CD4-positive, alpha-beta T cell treated with Interleukin-6 for 4 hours (primary cell): ENCODE results near the gene MBNL1.
"Not testable (repeated sequence)": the region's sequence is repeated elsewhere in the genome, so short reads cannot be mapped to it uniquely, and the experiment has no call there.

Experiments
- DNase-seq: peaks from one replicate; pipeline ENCODE4 v3.0.0-alpha.2; 2020; ENCODE audit warnings: mixed read lengths

MBNL1 gene

DNA sequence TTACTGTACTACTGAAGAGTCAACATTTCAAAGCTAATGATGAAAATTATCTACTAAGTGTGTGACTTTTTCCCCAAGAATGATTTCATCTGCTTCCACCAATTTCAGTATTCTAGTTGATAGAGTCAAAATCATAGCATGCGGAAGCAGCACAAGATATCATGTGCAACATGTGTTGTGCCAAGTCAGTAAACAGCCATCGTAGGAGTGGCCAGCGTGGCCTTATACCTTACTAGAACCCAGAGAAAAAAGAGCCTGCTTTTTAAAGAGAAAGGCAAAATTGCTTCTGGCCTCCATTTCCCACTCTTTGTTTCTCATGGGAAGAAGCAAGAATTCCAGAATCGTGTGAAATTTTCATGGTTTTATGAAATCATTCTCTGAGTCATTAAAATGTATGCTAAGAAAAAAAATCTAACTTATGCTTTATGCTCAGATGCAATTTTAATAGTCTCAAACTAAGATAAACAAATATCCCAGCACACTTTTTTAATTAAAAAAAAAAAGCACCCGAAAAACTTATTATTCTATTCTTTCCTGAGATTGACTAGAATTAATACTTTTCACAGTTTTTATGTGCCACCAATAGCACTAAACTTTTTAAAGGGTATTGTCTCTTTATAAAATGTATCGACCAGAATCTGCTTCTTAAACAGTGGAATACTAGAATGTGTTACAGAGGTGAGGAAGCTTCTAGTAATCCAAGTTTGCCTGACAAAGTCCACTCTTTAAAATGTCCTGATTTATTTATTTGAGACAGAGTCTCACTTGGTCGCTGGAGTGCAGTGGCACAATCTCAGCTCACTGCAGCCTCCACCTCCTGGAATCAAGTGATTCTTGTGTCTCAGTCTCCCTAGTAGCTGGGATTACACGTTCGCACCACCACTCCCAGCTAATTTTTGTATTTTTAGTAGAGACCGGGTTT lies 87.3 kb downstream of the MBNL1 start:
- DNase-seq: no peak

DNA sequence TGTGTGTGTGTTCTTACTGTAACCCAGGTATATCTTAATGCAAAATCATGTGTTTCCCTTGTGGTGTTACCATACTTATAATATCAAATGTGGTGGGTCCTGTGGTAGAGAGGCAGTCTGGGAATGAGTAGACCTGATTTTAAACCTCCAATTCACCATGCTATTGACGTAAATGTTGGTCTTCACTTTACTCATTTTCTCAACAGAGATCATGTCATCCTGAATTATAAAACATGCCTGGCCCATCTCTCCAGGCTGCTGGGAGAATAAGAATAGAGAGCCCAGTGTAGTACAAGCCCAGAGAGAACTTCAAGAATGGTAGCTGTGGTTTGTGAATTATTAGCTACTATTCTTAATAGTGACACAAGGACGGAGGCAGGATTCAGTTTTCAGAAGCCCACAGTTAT lies 88.1 kb downstream of the MBNL1 start:
- DNase-seq: no peak

DNA sequence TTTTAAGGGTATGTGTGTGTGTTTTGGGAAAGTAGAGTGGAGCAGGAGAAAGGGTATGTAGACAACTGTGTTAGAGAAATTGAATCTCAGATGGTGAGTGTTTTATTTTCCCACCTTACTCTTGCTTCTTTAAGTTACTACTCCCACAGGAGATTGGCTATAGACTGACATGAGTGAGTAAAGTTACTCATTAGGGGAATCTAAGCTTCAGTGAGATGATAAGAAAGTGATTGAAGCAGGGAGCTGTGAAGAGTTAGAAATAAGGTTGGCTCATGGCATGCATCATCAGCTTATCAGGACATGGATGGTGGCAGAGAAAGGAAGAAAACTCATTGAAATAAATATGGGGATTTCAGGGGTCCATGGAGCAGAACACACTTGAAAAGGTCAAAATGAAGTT lies 88.9 kb downstream of the MBNL1 start:
- no peak for DNase-seq

DNA sequence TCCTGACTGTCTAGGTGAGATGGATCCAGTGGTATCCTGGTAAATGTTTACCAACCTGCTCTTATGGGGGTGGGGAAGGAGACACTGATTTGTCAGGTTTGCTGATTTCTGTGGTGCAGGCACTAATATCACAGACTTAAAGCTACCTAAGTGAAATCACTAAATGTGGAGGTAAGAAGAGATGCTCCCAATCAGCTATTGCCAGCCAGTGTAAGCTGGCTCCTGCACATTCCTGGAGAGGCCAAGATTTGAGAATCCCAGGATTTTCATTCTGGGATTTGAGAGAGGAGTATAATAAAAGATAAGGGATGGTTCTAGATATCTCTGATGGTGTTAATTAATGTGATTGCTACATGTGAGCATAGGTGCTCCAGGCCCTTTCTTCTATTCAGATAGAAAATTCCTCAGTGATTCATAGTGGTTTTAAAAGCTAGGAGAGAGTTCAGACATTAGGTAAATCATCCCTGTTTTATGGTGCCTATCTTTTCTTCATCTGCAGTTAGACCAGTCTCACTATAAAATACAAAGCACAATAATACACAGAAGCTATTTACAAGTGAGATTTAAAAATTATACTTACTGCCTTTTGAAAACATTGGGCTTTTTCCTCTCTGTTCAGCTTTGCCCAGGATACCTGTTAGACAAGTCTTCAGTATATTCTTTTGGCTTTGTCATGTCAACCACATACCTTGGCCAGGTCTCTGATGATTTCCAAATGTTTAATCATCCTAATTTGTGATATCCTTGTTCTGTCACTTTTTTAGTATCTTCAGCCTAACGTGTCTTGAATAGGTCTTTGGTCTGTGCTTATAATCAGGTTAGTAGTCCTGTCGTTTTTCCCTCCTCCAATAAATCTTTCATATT lies 90.9 kb downstream of the MBNL1 start:
- DNase-seq: no peak

DNA sequence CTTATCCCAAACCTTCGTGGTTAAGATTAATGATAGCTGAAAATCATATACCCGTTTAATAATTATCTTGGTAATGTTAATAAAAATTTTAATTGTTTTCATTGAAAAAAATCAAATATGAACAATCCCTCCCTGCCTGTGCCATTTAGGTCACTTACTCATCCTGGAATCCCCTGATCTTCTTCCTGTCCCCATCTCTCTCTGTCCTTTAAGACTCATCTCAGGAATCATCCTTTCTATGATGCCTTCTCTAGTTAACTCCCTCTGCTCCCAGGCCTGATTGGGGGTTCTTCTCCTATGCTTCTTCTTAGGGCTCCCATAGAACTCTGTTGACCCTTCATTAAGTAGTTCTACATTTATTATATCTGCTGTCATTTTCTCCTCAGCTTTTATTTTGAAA lies 91.6 kb downstream of the MBNL1 start:
- no peak for DNase-seq

DNA sequence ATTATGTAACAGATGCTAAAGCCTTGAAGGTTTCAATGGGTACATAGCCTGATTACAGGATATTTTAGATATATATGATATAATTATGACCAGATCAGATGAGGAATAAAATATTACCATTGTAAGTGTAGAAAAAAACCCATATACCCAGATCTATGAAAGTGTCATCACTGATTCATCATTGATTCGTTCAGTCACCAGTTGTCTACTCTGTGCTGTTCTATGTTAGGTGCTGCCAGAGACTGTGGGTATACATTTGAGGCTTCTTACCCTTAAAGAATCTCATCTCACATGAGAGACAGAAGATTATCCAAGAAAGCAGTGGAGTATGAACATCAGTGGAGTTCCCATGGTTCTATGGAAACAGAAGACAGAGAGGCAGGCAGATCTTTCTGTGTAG lies 92.2 kb downstream of the MBNL1 start:
- DNase-seq: no peak

DNA sequence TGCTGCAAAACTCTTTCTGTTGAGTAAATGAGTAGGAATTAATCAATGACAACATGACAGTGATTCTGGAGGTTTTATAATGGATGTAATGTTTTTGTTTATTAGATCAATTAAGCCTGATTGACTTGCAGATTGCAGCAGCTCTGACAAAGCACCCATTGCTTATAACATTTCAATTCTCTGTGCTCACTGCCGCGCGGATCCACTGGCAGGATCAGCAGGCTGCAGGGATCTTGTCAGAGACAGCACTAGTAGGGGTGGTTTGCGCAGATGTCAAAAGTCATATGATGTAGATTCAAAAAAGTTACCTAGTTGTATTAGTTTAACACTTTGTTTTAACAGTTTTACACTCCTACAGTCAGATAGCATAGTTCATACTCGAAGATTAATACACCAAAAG lies 93.4 kb downstream of the MBNL1 start:
- no peak for DNase-seq

DNA sequence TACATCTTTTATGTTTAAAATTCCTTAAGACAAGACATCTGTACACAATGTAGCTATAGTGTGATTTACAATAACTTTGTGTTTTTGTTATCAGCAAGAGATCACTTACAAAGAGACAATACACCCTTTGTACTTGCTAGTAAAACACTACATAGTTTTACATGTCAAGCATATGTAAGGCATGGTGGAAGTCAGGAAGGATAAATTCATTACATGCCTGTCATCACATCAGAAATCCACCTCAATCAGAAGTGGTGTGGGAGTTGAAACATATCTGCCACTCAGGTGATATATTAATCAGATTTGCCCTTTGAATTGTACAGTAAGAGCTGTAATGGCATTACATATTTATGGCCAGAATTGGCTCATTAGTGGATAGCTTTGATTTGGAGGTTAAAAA lies 95.5 kb downstream of the MBNL1 start:
- no peak for DNase-seq

DNA sequence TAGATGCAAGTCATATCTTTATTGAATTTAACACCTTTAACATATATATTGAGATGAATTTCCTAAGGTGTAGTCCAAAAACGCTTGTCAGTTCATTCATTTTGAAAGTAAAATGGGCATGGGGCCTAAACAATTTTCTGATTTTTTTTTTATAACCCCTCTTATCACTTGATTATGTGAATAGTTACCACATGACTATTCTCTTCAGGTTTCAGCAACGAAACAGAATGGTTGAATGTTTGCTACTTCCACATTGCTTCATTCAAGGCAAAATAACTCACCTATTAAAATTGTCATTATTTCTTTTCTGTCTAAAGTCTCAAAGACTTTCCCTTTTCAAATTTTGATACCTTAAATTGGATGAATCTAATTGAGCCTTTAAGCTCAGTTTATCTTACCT lies 96.4 kb downstream of the MBNL1 start:
- DNase-seq: no peak

DNA sequence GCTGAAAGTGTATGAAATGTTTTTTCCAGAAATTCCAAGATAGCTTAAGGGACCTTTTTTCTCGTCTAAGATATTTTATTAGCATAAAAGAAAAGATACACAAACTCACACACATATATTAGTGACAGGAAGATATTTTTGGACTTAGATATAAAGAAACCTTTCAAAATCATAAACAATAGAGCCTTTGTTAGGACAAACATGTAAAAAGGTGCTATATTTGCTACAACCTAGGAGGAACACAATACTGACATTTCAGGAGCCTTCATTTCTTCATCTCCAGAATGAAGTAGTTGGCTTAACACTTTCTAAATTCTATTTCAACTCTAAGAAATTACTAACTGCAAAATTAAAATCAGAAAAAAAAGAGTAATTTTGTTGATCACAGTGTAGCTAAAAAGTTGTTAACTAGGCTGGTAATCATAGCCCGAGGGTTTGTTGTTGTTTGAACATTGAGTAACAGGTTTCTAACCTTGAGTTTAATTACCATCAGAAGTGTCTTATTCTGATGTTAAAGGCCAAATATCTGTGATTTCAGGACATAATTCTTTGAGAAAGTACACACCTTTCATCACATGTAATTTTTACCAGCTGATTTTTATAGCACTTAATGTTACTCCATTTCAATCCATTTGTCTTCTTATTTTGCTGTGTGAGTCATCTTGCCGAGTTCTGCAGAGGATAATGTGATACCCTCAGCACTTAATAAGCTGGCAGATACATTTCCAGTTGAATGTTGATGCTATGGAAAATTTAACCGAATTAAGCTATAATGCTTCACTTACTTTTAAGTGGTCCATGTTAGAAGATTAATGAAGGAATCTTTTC lies 97.3 kb downstream of the MBNL1 start:
- DNase-seq: no peak

DNA sequence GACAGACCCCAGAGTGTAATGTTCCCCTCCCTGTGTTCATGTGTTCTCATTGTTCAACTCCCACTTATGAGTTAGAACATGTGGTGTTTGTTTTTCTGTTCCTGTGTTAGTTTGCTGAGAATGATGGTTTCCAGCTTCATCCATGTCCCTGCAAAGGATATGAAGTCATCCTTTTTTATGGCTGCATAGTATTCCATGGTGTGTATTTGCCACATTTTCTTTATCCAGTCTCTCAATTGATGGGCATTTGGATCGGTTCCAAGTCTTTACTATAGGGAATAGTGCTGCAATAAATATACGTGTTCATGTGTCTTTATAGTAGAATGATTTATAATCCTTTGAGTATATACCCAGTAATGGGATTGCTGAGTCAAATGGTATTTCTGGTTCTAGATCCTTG lies 98.5 kb downstream of the MBNL1 start:
- DNase-seq: not testable (repeated sequence)

DNA sequence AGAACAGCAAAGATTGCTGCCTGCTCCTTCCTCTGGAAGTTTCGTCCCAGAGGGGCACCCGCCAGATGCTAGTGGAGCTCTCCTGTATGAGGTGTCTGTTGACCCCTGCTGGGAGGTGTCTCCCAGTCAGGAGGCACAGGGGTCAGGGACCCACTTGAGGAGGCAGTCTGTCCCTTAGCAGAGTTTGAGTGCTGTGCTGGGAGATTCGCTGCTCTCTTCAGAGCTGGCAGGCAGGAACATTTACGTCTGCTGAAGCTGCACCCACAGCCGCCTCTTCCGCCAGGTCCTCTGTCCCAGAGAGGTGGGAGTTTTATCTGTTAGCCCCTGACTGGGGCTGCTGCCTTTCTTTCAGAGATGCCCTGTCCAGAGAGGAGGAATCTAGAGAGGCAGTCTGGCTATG lies 103.9 kb downstream of the MBNL1 start:
- not testable (repeated sequence) for DNase-seq

DNA sequence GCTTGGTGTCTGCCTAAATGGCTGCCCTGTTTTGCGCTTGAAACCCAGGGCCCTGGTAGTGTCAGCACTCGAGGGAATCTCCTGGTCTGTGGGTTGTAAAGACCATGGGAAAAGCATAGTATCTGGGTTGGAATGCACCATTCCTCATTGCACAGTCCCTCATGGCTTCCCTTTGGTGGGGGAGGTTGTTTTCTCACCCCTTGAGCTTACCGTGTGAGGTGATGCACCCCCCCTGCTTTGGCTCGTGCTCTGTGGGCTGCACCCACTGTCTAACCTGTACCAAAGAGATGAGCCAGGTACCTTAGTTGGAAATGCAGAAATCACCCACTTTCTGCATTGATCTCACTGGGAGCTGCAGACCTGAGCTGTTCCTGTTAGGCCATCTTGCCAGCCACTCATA lies 104.7 kb downstream of the MBNL1 start:
- DNase-seq: no peak

DNA sequence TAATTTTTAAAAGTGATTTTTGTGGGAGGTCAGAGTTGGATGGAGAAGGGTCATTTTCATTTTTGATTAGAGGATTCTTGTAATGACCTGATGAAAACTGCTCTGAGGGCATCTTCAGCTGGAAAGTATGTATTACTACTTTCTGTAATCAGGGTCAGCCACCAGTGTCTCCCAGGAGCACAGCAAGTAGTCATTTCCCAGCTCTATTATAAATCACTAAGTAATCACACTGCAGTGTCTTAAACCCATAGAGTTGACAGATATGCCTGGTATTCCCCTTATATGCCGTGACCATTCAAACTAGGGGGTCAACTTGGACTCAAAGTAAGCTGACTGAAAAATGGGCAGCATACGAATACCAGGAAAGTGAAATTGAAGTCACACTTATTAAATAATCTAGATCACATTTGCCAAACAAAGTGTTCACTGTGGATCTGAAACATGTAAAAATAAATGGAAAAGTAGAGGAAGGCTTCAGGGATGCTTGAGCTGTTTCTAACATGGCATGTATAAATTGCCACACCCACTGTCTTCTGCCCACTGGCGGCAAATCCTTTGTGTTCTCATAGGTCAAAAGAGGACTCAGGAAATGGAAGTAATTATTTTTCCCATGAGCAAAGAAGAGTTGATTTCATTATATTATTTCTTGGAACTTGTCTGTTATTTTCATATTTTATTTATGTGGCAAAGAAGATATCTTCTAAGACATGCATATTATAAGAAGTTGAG lies 105.7 kb downstream of the MBNL1 start:
- no peak for DNase-seq

DNA sequence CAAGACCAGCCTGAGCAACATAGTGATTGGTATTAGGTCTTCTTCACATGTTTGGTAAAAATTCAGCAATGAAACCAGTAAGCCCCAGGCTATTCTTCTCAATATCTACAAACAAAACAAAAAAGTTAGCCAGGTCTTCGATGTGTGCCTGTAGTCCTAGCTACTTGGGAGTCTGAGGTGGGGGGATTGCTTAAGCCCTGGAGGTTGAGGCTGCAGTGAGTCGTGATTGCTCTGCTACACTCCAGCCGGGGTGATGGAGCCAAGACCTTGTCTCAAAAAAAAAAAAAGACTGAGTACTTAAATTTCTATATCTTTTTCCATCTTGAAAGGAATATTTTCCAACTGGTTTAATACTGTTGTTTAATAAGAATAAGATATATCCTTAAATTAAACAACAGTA lies 106.8 kb downstream of the MBNL1 start:
- DNase-seq: no peak

DNA sequence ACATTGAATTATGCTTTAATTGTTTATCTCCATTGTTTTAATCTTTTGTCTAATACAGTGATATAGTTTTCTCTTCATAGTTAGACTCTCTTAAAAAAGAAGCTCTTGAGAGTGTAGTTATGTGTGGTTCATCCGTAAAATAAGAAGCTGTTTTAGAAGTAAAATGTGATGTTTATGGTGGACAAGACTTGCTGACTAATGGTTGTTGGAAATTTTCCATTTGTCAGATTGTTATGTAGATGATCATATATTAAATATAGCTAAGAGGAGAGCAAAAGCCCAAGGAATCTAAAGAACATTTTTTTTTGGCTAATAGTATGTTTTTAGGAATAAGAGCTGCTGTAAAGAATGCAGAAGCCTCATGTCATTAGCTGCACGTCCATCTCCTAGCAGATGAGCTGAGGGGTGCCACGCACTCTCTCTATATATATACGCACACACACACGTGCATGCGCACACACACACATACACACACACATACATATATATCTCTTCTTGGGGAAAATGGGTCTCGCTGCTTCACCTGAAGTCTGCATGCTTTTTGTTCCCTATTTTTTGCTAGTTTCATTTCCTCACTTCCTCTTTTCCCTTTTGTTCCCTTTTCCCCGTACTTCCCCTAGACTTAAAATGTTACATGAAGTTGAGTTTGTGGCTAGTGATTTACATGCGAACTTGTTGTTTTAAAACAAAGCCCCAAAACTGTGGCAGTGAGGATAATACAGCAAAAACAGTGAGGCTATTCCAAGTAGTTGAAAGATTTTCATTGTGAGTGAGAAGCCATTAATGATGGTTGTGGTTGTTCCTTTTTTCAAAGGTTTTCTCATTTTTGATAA lies 107.8 kb downstream of the MBNL1 start:
- DNase-seq: no peak

DNA sequence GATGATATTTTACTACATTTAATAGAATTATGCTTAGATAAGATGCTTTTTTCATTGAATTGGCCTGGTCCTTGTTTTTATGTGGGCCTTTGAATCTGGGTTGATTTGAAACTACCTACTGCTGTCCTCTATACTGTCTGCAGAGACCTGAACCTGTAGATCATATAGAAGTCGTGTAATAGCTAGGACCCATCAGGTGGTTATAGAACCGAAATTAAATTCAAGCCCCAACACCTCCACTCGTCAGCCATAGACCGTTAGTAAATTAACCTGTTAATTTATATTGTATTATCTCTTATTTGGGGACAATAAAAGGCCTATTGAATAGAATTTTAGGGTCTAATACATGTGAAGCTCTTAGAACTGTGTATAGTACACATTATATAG lies 108.4 kb downstream of the MBNL1 start:
- no peak for DNase-seq

DNA sequence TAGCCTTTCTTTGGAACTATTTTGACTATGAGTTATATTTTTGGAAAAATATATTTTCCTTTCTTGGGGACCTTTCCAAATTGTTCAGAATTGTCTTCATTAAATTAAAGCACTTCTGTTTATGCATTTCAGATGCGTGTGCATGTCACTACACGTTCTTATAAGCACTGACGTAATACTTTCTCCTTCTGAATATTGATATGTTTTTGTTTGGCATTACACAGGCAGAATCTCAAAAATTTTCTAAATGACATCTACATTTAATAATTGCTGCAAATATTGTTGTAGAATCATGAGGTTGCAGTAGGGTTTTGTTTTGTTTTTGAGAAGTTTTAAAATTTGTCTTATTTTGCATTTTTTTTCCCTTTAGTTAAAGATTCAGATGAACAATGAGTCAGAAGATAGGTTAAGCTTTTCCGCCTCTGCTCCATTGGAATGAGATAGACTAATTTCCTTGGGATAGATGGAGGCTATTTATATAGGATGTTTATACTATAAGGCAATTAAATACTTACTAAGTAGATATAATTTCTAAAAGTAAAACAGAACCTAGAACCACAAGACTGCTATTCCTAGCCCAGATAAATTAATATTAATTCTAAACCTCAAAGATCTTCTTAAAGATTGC lies 110.8 kb downstream of the MBNL1 start:
- DNase-seq: no peak

DNA sequence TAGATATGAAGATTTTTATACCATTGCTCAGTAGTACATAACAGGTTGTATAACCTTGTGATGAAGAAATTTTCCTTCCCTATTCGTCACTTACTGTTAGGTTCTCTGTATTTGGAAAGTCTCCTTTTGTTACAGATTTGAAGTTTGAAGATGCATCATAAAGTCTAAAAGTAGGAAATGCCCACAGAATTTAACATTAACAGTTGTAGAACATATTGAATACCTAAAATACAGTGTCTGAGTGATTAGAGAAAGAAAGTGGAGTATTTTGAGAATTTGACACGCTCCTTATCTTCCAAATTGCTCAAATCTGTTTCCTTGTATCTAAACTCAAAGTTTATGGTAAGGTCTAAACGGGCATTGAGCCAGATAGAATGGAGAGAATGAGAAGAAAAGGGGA lies 111.3 kb downstream of the MBNL1 start:
- no peak for DNase-seq

DNA sequence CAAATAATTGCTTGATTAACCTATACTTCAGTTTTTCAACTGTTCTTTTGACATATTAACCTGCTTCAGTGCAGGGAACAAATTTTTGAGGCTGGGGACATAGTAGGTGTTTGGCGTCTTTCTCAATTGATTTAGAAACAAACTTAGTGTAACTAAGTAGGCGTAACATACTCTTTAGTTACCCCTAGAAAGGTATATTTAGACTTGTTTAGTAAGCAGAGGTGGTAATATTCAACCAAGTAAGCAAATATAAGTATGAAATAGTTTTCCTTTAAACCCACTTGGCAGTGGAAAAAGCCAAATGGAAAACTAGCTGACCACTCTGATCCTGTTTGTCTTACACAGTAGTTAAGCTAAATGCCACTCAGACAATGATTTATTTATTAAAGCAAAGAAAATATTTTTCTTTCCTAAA lies 113.2 kb downstream of the MBNL1 start:
- DNase-seq: no peak
